ENCODE results near the gene AFAP1.

AFAP1 gene

DNA sequence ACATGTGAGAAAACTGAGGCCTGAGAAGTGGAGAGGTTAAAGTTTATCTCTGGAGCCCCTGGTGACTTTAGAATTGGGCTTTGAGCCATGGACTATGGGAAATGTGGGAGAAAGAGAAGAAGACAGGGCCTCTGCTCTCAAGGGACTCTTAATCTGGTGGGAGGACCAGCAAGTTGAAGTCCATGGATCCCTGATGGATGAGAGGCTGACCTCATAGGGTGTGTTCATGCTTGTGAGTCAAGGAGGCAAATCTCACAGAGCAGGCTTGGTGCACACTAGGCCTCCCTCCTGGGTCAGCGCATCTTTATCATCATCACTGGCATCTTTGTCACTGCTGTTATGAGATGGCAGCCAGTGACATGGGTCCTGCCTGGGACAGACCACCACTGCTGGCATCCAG lies 211.9 kb downstream of the AFAP1 start:
- 86% methylated on average over 1 of the region's 1 CpG for WGBS (ENCODE audit: insufficient coverage)
- no peaks in the 10 kb centered on the region for H3K36me3 ChIP-seq (ENCODE audit: control insufficient read depth in 4 of 4, insufficient read depth in 4 of 4, low read length in 3 of 4)
- no peak for DNase-seq
- ChIA-PET POLR2A (no interaction called here), CTCF (no interaction called here)
- no peak overlapping the region for H3K4me3 ChIP-seq (ENCODE audit: control insufficient read depth in 1 of 7, extremely low read depth in 1 of 7, insufficient read depth in 4 of 7, low read depth in 2 of 7, low read length in 6 of 7)
- H3K27me3 ChIP-seq (replicated peaks in 2 of 5; ENCODE audit: control insufficient read depth in 4 of 5, insufficient read depth in 5 of 5, low read length in 4 of 5): peaks cover 0 to 23% (median 7%) of the 10 kb centered on the region in 5 experiments
- no peaks in the 10 kb centered on the region for H3K9me3 ChIP-seq (ENCODE audit: control extremely low read depth in 1 of 5, control insufficient read depth in 4 of 5, insufficient read depth in 2 of 5, low read depth in 1 of 5, low read length in 4 of 5)
- no peak overlapping the region for H3K27ac ChIP-seq (ENCODE audit: insufficient read depth in 1 of 2, low read depth in 1 of 2, low read length in 2 of 2, poor library complexity in 1 of 2, severe bottlenecking in 2 of 2)
- H3K4me1 ChIP-seq (ENCODE audit: control extremely low read depth in 1 of 4, control insufficient read depth in 4 of 4, insufficient read depth in 4 of 4, low read length in 3 of 4): peaks cover 0 to under 1% (median 0%) of the 10 kb centered on the region in 4 experiments

- H3K4me3 ChIP-seq (ENCODE audit: control insufficient read depth in 1 of 7, extremely low read depth in 1 of 7, insufficient read depth in 4 of 7, low read depth in 2 of 7, low read length in 6 of 7): no peak overlapping the region
- peaks cover 0 to 2% (median 0%) of the 10 kb centered on the region in 4 experiments for H3K4me1 ChIP-seq (ENCODE audit: control extremely low read depth in 1 of 4, control insufficient read depth in 4 of 4, insufficient read depth in 4 of 4, low read length in 3 of 4)
- H3K27me3 ChIP-seq (replicated peaks in 2 of 5; ENCODE audit: control insufficient read depth in 4 of 5, insufficient read depth in 5 of 5, low read length in 4 of 5): peaks cover 0 to 28% (median 16%) of the 10 kb centered on the region in 5 experiments
- ChIA-PET POLR2A (no interaction called here), CTCF (no interaction called here)
- WGBS (ENCODE audit: insufficient coverage): 90% methylated on average over 21 of the region's 22 CpGs
- H3K36me3 ChIP-seq (ENCODE audit: control insufficient read depth in 4 of 4, insufficient read depth in 4 of 4, low read length in 3 of 4): no peaks in the 10 kb centered on the region
- DNase-seq: no peak
- no peak overlapping the region for H3K27ac ChIP-seq (ENCODE audit: insufficient read depth in 1 of 2, low read depth in 1 of 2, low read length in 2 of 2, poor library complexity in 1 of 2, severe bottlenecking in 2 of 2)
- no peaks in the 10 kb centered on the region for H3K9me3 ChIP-seq (ENCODE audit: control extremely low read depth in 1 of 5, control insufficient read depth in 4 of 5, insufficient read depth in 2 of 5, low read depth in 1 of 5, low read length in 4 of 5)
These were observed 212.8 kb downstream of the AFAP1 start for GRCh38 chr4:7726665-7727413.

GRCh38 chr4:7725951-7726350 lies 213.7 kb downstream of the AFAP1 start:
- WGBS (ENCODE audit: insufficient coverage): 90% methylated on average over 7 of the region's 9 CpGs
- DNase-seq: no peak
- no peaks in the 10 kb centered on the region for H3K36me3 ChIP-seq (ENCODE audit: control insufficient read depth in 4 of 4, insufficient read depth in 4 of 4, low read length in 3 of 4)
- ChIA-PET POLR2A (no interaction called here), CTCF (interaction anchor here (1.3 kb wide), 1 partner anchor 35 kb away, joined by 3 read pairs; no protein-coding TSS in a partner anchor)
- H3K4me1 ChIP-seq (ENCODE audit: control extremely low read depth in 1 of 4, control insufficient read depth in 4 of 4, insufficient read depth in 4 of 4, low read length in 3 of 4): peaks cover 0 to 2% (median 0%) of the 10 kb centered on the region in 4 experiments
- H3K27ac ChIP-seq (ENCODE audit: insufficient read depth in 1 of 2, low read depth in 1 of 2, low read length in 2 of 2, poor library complexity in 1 of 2, severe bottlenecking in 2 of 2): no peak overlapping the region
- peaks cover 0 to 35% (median 18%) of the 10 kb centered on the region in 5 experiments for H3K27me3 ChIP-seq (replicated peaks in 2 of 5; ENCODE audit: control insufficient read depth in 4 of 5, insufficient read depth in 5 of 5, low read length in 4 of 5)
- no peak overlapping the region for H3K4me3 ChIP-seq (ENCODE audit: control insufficient read depth in 1 of 7, extremely low read depth in 1 of 7, insufficient read depth in 4 of 7, low read depth in 2 of 7, low read length in 6 of 7)
- H3K9me3 ChIP-seq (ENCODE audit: control extremely low read depth in 1 of 5, control insufficient read depth in 4 of 5, insufficient read depth in 2 of 5, low read depth in 1 of 5, low read length in 4 of 5): no peaks in the 10 kb centered on the region

- DNase-seq: no peak
- H3K9me3 ChIP-seq (ENCODE audit: control extremely low read depth in 1 of 5, control insufficient read depth in 4 of 5, insufficient read depth in 2 of 5, low read depth in 1 of 5, low read length in 4 of 5): no peaks in the 10 kb centered on the region
- ChIA-PET POLR2A (no interaction called here), CTCF (no interaction called here)
- no peak overlapping the region for H3K27ac ChIP-seq (ENCODE audit: insufficient read depth in 1 of 2, low read depth in 1 of 2, low read length in 2 of 2, poor library complexity in 1 of 2, severe bottlenecking in 2 of 2)
- no peak overlapping the region for H3K4me3 ChIP-seq (ENCODE audit: control insufficient read depth in 1 of 7, extremely low read depth in 1 of 7, insufficient read depth in 4 of 7, low read depth in 2 of 7, low read length in 6 of 7)
- H3K27me3 ChIP-seq (replicated peaks in 2 of 5; ENCODE audit: control insufficient read depth in 4 of 5, insufficient read depth in 5 of 5, low read length in 4 of 5): peaks cover 0 to 46% (median 24%) of the 10 kb centered on the region in 5 experiments
- peaks cover 0 to 2% (median 0%) of the 10 kb centered on the region in 4 experiments for H3K4me1 ChIP-seq (ENCODE audit: control extremely low read depth in 1 of 4, control insufficient read depth in 4 of 4, insufficient read depth in 4 of 4, low read length in 3 of 4)
- WGBS (ENCODE audit: insufficient coverage): 97% methylated on average over 16 of the region's 16 CpGs
- no peaks in the 10 kb centered on the region for H3K36me3 ChIP-seq (ENCODE audit: control insufficient read depth in 4 of 4, insufficient read depth in 4 of 4, low read length in 3 of 4)
These were observed 216.0 kb downstream of the AFAP1 start for GRCh38 chr4:7723625-7724024.

DNA sequence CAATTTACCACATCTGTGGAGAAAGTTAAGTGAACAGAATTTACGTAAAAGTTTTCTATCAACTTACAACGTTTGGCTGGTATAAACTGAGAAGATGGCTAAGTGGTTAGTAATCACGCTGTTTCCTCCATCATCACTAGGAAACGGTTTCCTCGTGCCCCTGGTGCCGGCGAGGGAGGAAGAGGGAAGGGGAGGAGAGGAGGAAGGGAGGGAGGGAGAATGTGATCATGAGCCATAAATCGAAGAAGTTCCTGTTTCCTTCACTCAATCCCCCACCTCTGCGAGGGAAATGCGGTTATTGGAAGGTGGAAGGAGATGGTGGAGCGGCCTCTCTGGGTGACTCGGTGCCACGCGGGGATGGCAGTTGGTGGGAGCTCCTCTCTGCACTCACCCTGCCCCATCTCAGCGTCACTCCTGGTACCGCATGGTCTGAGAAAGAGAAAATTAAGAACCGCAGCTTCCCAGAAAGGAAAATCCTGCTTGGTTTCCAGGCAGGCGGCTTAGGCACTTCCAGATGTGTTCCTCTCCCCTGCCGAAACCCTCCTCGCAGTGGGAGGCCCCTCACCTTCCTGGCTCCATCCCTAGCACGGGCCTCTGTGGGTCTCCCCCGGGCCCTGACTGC lies 216.8 kb downstream of the AFAP1 start:
- ChIA-PET POLR2A (no interaction called here), CTCF (interaction anchor here (1.0 kb wide), 2 partner anchors 39 to 528 kb away, joined by 3 to 4 read pairs; no protein-coding TSS in a partner anchor)
- H3K27ac ChIP-seq (ENCODE audit: insufficient read depth in 1 of 2, low read depth in 1 of 2, low read length in 2 of 2, poor library complexity in 1 of 2, severe bottlenecking in 2 of 2): no peak overlapping the region
- 29% methylated on average over 15 of the region's 22 CpGs for WGBS (ENCODE audit: insufficient coverage)
- H3K27me3 ChIP-seq (replicated peaks in 2 of 5; ENCODE audit: control insufficient read depth in 4 of 5, insufficient read depth in 5 of 5, low read length in 4 of 5): peaks cover 0 to 51% (median 24%) of the 10 kb centered on the region in 5 experiments
- peaks cover 0 to 2% (median 0%) of the 10 kb centered on the region in 4 experiments for H3K4me1 ChIP-seq (ENCODE audit: control extremely low read depth in 1 of 4, control insufficient read depth in 4 of 4, insufficient read depth in 4 of 4, low read length in 3 of 4)
- no peaks in the 10 kb centered on the region for H3K36me3 ChIP-seq (ENCODE audit: control insufficient read depth in 4 of 4, insufficient read depth in 4 of 4, low read length in 3 of 4)
- H3K9me3 ChIP-seq (ENCODE audit: control extremely low read depth in 1 of 5, control insufficient read depth in 4 of 5, insufficient read depth in 2 of 5, low read depth in 1 of 5, low read length in 4 of 5): no peaks in the 10 kb centered on the region
- peak; percentile 7 to 21 (median 9) for DNase-seq
- H3K4me3 ChIP-seq (ENCODE audit: control insufficient read depth in 1 of 7, extremely low read depth in 1 of 7, insufficient read depth in 4 of 7, low read depth in 2 of 7, low read length in 6 of 7): no peak overlapping the region

DNA sequence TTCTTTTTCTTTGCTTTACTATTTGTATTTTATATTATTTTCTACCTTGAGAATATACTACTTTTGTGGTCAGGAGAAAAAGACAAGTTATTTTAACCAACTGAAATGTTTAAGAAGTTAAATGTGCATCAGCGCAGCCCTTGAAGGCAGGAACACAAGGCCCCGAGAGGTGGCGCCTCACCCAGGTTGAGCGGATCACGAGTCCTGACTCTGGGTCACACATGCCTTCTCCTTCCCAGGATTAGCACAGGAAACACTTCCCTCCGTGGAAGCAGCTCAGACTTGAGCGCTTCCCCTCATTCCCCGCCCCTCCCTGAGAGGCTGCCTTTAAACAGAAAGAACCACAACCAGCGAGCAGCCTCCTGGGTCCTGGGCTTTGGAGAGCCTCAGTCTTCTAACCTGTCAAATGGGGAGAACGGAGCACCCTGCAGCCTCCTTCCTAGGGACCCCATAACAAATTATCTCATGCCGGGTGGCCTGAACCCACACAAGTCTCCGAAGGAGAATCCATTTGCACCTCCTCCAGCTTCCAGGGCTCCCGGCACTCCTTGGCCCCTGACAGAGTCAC lies 217.6 kb downstream of the AFAP1 start:
- H3K4me1 ChIP-seq (ENCODE audit: control extremely low read depth in 1 of 4, control insufficient read depth in 4 of 4, insufficient read depth in 4 of 4, low read length in 3 of 4): peaks cover 0 to 2% (median 0%) of the 10 kb centered on the region in 4 experiments
- no peak overlapping the region for H3K4me3 ChIP-seq (ENCODE audit: control insufficient read depth in 1 of 7, extremely low read depth in 1 of 7, insufficient read depth in 4 of 7, low read depth in 2 of 7, low read length in 6 of 7)
- H3K27ac ChIP-seq (ENCODE audit: insufficient read depth in 1 of 2, low read depth in 1 of 2, low read length in 2 of 2, poor library complexity in 1 of 2, severe bottlenecking in 2 of 2): no peak overlapping the region
- no peaks in the 10 kb centered on the region for H3K9me3 ChIP-seq (ENCODE audit: control extremely low read depth in 1 of 5, control insufficient read depth in 4 of 5, insufficient read depth in 2 of 5, low read depth in 1 of 5, low read length in 4 of 5)
- peak in 2 of 3 donors; percentile 4 to 6 for DNase-seq
- no peaks in the 10 kb centered on the region for H3K36me3 ChIP-seq (ENCODE audit: control insufficient read depth in 4 of 4, insufficient read depth in 4 of 4, low read length in 3 of 4)
- POLR2A ChIA-PET: no interaction called here
- CTCF ChIA-PET: interaction anchor here (1.0 kb wide), 2 partner anchors 40 to 528 kb away, joined by 3 to 4 read pairs; no protein-coding TSS in a partner anchor
- H3K27me3 ChIP-seq (replicated peaks in 2 of 5; ENCODE audit: control insufficient read depth in 4 of 5, insufficient read depth in 5 of 5, low read length in 4 of 5): peaks cover 0 to 57% (median 26%) of the 10 kb centered on the region in 5 experiments
- WGBS (ENCODE audit: insufficient coverage): 64% methylated on average over 13 of the region's 13 CpGs
